ENCODE data around the gene C1QTNF3.

GRCh38 chr5:33992864-33993263, 50.1 kb downstream of the C1QTNF3 start:
- TF ChIP-seq CTCF (IDR thresholded peaks at IDR 0.05): no peak
- TF ChIP-seq POLR2AphosphoS5 (IDR thresholded peaks at IDR 0.05): no peak
